GM19238 (cell line): ENCODE results near the gene ERVMER34-1.

Experiments used
- DNase-seq: peaks from one replicate; pipeline ENCODE4 v3.0.0; 2011; ENCODE audit warnings: low spot score; ENCODE audit not compliant: insufficient read length

Gene ERVMER34-1

DNA sequence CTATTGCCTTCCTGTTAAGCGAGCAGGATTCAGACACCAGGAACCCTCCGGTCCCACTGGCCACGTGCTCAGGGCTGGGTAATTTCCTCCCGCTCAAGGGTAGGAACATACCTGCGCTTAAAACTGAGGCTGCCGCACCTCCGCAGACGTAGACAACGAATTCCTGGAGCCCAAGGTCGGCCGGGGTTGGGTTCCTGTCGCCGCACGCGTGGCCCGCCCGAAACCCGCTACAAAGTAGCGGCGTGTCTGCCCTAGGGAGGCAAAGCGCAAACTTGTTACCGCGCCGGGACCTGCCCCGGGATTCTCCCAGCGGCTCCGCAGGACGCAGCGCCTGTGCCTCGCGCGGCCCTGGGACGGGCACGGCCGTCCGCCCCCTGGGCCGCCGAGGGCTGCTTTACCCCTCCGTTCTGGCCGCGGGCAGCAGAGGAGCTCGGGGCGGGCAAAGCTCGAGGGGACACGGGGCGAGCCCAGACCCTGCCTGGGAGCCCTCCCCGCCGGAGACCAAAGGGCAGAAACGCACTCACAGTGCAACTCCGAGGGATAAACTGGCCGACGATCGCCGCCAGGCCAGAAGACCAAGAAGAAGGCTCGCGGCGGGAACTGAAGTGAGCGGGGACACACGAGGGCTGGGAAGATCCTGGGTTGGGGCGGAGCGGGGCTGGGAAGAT lies at the start of gene ERVMER34-1:
TSS of gene ERVMER34-1 (minus strand) at position 607 of the 668 bp plus-strand sequence. CDS start 5,905 bp downstream, outside the sequence.
- no peak for DNase-seq

DNA sequence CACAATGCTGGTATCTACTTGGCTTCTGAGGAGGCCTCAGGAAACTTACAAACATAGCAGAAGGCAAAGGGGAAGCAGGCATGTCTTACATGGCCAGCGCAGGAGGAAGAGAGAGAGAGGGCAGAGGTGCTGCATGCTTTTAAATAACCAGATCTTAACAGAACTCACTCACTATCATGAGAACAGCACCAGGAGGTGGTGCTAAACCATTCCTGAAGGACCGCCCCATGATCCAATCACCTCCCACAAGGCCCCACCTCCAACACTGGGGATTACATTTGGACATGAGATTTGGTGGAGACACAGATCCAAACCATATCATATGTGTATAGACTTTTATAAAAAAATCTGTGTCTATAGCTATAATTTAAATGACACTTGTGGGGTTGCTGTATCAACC lies 48.6 kb upstream of the ERVMER34-1 start:
- no peak for DNase-seq

GRCh38 chr4:52795533-52795932 lies 44.3 kb upstream of the ERVMER34-1 start:
- DNase-seq, result no peak

DNA sequence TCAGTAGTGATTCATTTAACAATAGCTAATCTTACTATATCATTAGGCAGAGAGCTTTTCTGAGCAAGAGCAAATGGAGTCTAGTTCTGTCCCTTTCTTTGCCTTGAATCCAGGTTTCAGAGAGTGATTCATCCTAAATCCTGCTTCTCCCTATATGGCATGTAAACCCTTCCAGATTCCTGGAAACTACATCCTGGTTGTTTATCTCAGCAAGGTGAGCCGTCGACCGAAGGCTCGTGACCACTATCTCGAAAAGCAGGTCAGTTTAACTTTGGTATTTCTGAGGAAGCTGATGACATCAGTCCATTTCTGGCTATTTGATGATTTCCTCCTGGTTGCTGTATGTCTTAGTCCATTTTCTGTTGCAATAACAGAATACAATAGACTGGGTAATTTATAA lies 40.7 kb upstream of the ERVMER34-1 start:
- DNase-seq, result no peak

DNA sequence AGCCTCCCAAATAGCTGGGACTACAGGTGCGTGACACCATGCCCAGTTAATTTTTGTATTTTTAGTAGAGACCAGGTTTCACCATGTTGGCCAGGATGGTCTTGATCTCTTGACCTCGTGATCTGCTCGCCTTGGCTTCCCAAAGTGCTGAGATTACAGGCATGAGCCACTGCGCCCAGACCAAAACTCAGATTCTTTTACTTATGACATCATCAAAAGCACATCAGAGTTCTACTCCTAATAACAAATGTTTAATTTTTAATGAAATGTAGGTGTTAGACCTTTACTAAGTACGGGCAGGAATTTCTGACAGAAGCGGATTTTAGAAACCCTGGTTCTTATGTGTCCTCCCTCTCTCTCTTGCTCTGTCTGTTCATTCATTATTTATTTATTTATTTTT lies 38.5 kb upstream of the ERVMER34-1 start:
- no peak for DNase-seq

DNA sequence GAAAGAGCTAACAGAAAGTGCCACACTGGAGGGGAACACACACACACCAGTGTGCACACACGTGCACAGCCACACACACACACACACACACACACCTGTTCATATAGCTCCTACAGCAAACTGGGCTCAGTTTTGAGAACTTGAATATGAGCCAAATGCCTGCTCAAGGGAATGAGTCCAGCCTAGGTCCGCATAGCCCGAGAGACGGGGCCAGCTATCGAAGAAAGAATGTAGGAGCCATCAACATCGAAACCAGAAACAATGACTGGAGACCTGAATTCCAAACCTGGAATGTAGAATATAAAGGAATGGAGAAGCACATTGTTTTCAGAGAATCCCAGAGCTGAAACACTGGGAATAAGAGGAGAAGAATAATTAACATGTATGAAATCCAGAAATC lies 37.6 kb upstream of the ERVMER34-1 start:
- DNase-seq, result no peak

GRCh38 chr4:52783069-52783468 lies 31.8 kb upstream of the ERVMER34-1 start:
- no peak for DNase-seq

- no peak for DNase-seq
Measured at GRCh38 chr4:52780617-52781354, 29.6 kb upstream of the ERVMER34-1 start.

DNA sequence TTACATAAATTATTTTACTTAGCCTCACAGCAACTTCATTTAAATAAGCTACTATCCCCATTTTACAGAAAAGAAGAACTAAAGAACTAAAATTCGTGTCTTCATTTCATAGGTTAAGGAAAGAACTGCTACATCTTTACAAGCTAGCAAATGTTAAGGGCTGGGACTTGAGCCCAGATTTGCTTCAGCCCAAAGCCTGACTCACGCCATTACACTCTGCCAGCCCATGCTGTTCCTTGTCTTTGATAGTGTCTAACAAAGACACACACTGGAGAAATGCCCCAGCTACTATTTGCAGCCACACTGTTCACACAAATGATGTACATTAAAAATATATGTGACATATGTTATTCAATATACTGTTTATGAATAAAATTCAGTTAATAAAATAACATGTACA lies 29.0 kb upstream of the ERVMER34-1 start:
- DNase-seq, result no peak

DNA sequence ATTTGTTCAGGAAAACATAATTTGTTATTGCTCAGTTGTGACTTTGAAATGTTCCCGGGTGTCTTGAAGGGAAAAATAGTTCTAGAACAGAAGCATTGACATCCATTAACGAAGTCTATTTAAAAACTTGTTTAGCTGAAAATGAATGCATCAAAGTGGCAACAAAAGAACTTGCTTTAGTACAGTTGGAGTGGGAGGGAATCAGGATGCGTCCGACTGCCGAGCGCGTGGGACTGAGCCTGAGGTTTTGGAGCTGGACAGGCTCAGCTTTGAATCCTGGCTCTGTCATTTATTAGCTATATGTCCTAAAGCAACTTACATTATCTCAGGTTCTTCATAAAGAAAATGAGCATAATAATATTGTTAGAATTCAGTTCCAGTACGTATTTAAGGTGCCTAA lies 9.0 kb upstream of the ERVMER34-1 start:
- no peak for DNase-seq

GRCh38 chr4:52755426-52755825 lies 4.2 kb upstream of the ERVMER34-1 start:
- DNase-seq, result no peak

- no peak for DNase-seq
Measured at GRCh38 chr4:52752936-52753335, 1.7 kb upstream of the ERVMER34-1 start.

DNA sequence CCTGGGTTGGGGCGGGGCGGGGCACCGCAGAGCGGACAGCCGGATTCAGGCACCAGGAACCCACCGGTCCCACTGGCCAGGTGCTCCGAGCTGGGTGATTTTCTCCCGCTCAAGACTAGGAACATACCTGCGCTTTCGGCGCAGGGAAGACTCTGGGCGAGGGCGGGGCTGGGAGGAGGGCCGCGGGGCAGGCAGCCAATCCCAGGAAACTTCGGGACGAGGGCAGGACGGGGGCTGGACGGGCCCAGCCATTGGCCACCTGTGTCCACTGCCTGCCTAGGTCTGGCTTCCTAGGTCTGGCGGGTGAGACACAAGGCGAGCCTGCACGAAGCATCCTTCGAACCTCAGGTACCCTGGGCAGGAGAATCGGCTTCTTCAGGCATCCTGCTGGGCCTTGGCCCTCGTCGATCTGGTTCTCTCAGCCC lies 274 bp upstream of the ERVMER34-1 start:
- no peak for DNase-seq

DNA sequence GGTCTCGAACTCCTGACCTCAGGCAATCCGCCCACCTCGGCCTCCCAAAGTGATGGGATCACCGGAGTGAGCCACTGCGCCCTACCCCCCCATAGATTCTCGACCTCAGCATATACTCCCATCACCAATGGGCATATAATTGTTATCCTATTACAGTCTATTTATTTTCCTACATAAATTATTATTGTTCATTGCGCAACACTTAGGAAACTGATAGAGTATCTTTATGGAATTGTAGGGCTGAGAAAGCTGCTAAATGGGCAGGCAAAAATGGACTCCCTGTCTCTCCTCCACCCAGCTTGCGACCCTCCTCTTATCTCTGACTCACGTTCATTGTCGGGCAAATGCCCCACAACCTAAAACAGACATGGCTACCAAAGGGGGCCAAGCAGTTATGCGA lies 1.0 kb downstream of the ERVMER34-1 start:
- DNase-seq, result no peak

- no peak for DNase-seq
Measured at GRCh38 chr4:52748432-52748831, 2.8 kb downstream of the ERVMER34-1 start.

DNA sequence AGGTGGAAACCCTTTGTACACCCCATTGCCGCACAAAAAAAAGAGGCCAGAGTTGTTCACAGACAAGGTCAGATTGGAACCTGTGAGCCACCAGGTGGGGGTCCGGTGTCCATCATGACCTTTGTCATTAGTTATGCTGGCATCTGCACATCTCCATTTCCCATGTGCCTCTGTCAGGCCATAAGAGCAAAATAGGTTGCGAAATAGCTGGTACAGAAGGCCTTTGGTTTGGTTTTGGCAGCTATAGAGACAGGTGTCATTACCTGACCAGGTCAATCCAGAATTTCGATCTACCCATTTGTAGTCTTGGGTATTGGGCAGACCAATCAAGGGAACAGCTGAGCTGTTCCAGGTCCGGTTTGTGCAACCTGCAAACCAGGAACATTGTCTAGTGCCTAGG lies 6.6 kb downstream of the ERVMER34-1 start:
- DNase-seq, result no peak

DNA sequence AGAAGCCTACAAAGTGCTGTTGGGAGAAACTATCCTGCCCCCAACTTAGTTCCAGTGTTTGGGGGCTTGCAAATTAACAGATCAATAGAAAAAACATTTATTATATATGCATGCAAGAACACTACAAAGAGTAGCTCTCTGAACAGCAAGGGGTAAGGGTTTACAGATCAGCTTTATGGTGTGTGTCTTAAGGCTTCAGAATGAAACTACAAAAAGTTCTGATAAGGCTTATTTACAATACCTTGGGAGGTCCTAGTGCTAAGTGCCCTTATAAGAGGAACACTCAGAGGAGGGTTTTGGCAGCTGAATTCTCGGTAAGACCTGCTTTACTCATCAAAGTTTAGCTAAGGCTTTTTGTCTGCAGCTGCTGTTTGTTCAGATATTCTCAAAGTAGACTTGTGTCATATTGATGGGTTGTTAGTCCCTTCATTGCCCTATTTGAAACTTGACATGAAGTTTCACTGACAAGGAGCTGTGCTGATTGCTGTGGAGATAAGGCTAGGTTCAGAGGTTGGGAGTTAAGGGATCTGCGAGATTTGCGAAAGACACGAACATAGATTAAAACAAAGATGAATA lies 7.7 kb downstream of the ERVMER34-1 start:
- DNase-seq, result no peak

DNA sequence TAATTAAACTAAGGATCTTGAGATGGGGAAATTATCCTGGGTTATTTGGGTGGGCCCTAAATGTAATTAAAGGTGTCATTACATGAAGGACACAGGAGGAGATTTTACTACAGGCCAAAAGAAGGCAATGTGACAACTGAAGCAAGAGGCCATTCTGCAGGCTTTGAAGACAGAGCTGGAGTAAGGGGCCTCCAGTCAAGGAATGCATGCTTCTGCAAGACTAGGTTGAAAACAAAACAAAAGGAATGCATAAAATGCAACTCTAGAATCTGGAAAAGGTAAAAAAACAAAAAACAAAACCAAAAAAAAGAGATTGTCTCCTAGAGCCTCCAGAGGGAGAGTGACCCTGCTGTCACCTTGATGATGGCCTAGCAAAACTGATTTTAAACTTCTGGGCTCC lies 21.6 kb downstream of the ERVMER34-1 start:
- DNase-seq, result no peak

DNA sequence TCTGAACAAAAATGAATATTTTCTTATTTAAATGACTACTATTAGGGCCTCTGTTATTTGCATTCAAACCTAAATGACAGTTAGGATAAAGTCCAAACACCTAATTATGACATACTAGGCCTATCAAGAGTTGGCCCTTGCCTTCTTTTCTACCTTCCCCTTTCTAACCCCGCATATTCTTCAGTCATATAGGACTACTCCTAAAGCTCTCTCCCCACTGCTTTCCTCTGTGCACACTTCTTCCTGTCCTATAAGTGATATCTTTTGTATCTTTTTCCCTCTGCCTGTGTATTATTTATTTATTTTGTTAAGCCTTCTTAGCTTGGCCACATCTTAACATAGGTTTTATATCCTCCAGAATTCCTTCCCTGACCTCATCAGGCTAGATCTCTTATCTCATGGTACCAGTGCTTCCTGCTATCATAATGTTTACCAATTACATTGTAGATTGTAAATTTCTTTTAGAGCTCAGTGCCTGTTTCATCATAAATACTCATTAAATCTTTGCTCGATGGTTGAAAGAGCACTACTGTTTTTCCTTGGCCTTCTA lies 22.5 kb downstream of the ERVMER34-1 start:
- DNase-seq, result no peak

GRCh38 chr4:52726826-52727580 lies 24.2 kb downstream of the ERVMER34-1 start:
- no peak for DNase-seq

DNA sequence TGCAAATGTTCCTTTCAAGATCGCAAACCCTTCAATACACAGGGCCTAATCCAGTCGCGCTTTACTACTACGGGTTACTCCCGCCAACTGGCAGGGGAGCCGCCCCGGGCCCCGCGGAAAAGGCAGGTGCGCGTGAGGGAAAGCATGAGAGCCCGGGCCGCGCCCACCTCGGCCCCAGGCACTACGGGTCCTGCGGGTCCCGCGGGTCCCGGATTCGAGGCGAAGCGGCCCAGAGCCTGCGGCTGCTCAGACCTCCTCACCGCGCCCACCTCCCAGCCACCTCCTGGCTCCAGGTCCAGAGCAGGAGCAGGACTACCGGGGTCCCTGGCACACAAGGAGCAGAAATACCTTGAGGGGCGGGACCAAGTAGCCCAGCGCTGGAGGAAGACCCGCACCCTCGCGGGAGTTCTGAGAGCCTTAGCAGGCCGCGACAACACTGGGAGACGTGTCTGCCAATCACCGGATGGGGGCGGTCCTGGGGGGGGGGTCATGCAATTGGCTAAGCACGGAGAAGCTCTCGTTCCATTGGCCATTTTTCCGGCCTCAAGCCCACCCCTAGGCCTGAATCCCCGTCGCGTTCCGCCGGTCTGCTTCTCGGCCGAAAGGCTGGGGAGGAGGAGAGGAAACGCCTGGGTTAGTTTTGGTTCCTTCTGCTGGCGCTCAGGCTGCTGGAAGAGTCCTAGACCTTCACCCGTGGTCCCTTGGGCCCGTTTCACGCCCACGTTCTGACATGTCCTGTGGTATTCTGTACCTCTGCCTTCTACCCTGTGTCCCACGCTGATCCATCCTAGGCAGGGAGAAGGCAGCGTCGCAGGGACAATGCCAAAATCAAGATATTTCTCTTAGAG lies 29.0 kb downstream of the ERVMER34-1 start:
- peak; percentile 71 for DNase-seq
